Thyroid gland (tissue), 4 donors: Measurements from ENCODE around the gene IFT88.
"Not testable (repeated sequence)": the region's sequence is repeated elsewhere in the genome, so short reads cannot be mapped to it uniquely, and the experiment has no call there.

Source experiments
- CTCF ChIP-seq, 6 experiments: fragments of 200-600 bp in 3 of 6; fragments of 450-650 bp in 3 of 6; sonication (generic) in 3 of 6; IDR thresholded peaks; one replicate each; pipeline ENCODE4 v1.5.1; 2016 to 2019; ENCODE audit warnings: antibody characterized with exemption in 6 of 6, mild to moderate bottlenecking in 2 of 6, inconsistent platforms in 1 of 6, moderate library complexity in 1 of 6
- POLR2A ChIP-seq, 2 donors: fragments of 450-650 bp; IDR thresholded peaks; one replicate each; pipeline ENCODE4 v1.6.1; 2017; ENCODE audit warnings: antibody characterized with exemption in 2 of 2, mild to moderate bottlenecking in 2 of 2, moderate library complexity in 1 of 2

- not testable (repeated sequence) for TF ChIP-seq CTCF, POLR2A (IDR thresholded peaks at IDR 0.05)
These were observed 114.5 kb downstream of the IFT88 start for GRCh38 chr13:20681481-20681880.
